Stomach (tissue), 9 donors: Measurements from ENCODE around the gene BTLA. TPM values are rescaled to one million over a fixed set of nuclear protein-coding genes. Genes with fewer than 3 reads are reported as not detected.
"Not testable (repeated sequence)": the region's sequence is repeated elsewhere in the genome, so short reads cannot be mapped to it uniquely, and the experiment has no call there.

Experiments used
- DNase-seq, 2 donors: peaks; one replicate each; pipeline versions ENCODE4 v3.0.0 to v3.0.0-alpha.2; 2013 to 2019
- H3K27ac ChIP-seq, 5 donors: fragments of 200-600 bp in 4 of 5; sonication (generic) in 4 of 5; one replicate each; pipeline ENCODE4 v1.5.1; 2013 to 2019; ENCODE audit warnings: mild to moderate bottlenecking in 1 of 5, moderate library complexity in 1 of 5
- H3K27me3 ChIP-seq, 3 donors: fragments of 200-600 bp; sonication (generic); one replicate each; pipeline ENCODE4 v1.5.1; 2017 to 2019; ENCODE audit warnings: mixed run types in 1 of 3
- H3K36me3 ChIP-seq, 4 donors: fragments of 200-600 bp; sonication (generic); 1 replicate in 3 of 4; 2 replicates in 1 of 4; pipeline ENCODE4 v1.5.1; 2016 to 2019
- H3K4me1 ChIP-seq, 4 donors: fragments of 200-600 bp; sonication (generic); one replicate each; pipeline ENCODE4 v1.5.1; 2016 to 2019
- H3K4me3 ChIP-seq, 4 donors: fragments of 200-600 bp; sonication (generic) in 3 of 4; one replicate each; pipeline ENCODE4 v1.5.1; 2016 to 2019; ENCODE audit warnings: mild to moderate bottlenecking in 1 of 4
- H3K9me3 ChIP-seq, 4 donors: fragments of 200-600 bp; sonication (generic); one replicate each; pipeline ENCODE4 v1.5.1; 2016 to 2019
- CTCF ChIP-seq, 7 experiments: fragments of 450-650 bp in 4 of 7; fragments of 200-600 bp in 3 of 7; sonication (generic) in 3 of 7; IDR thresholded peaks; one replicate each; pipeline ENCODE4 v1.5.1; 2016 to 2019; ENCODE audit warnings: antibody characterized with exemption in 7 of 7, control low read depth in 2 of 7, mild to moderate bottlenecking in 1 of 7
- EP300 ChIP-seq: sonication (generic); formaldehyde crosslinking; IDR thresholded peaks from one replicate; pipeline ENCODE4 v1.6.1; 2017; ENCODE audit warnings: antibody characterized with exemption
- POLR2A ChIP-seq, 4 donors: fragments of 450-650 bp; IDR thresholded peaks; one replicate each; pipeline ENCODE4 v1.6.1; 2016; ENCODE audit warnings: antibody characterized with exemption in 4 of 4, control low read depth in 2 of 4, mild to moderate bottlenecking in 1 of 4, moderate library complexity in 1 of 4
- POLR2AphosphoS5 ChIP-seq, 3 donors: sonication (generic); formaldehyde crosslinking; IDR thresholded peaks; one replicate each; pipeline ENCODE4 v1.6.1; 2016; ENCODE audit warnings: antibody characterized with exemption in 3 of 3
- WGBS, 5 donors: extraction: QIAGEN DNeasy Blood & Tissue Kit in 3 of 5; methylation state at CpG; one replicate each; pipeline versions ENCODE4 v1.1.5 to v1.1.7; 2013 to 2018; 5-methylcytosine and 5-hydroxymethylcytosine counted together
- intact Hi-C: fragments of 100-400 bp; cut with DNase I; formaldehyde crosslinking; loops from one replicate; pipeline ENCODE4 v1.15.1; 2023; ENCODE audit warnings: low total_unique reads
- polyA plus RNA-seq, 3 donors: library from polyadenylated mRNA; stranded (reverse); fragments of 200-250 nt; gene quantifications; one replicate each; pipeline ENCODE4 v1.2.3, GENCODE V29; 2013
- total RNA-seq, 5 donors: library from RNA; depleted of rRNA; stranded (reverse); fragments of >200 nt; gene quantifications; one replicate each; pipeline versions ENCODE4 v1.1.0 to v1.2.3, GENCODE V29; 2014 to 2016
- donor health status: healthy with polysubstance abuse.
- donor health status: Bipolar disorder and iron deficiency.
- donor health status: healthy.

Gene BTLA
- total and polyA plus RNA-seq, 8 donors: 1.1 to 2.4 TPM; not detected in 6

DNA sequence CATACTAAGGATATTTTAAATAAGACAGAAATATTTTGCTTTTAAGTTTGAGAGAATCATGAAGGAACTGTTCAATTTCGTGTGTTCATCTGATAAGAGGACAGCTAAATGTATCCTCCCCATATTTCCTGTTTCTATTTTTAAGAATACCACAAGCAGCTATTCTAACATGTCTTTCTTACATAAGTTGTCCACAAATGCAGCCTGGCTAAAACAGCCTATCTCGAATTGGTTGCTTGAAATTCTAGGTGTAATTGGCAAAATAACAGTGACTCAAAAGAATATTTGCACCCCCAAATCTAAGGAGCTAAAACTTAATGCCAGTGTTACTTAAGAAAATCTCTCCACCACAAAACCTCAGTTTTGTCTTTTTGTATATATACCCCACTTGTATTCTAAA is 35.0 kb downstream of the BTLA start:
- H3K9me3 ChIP-seq: no peaks in the 10 kb centered on the region
- no peaks in the 10 kb centered on the region for H3K36me3 ChIP-seq
- no peak overlapping the region for H3K4me3 ChIP-seq
- intact Hi-C loops: no loop called here
- TF ChIP-seq POLR2A (IDR thresholded peaks at IDR 0.05) (no peak), EP300 (no peak), CTCF (IDR thresholded peaks at IDR 0.05) (no peak), POLR2AphosphoS5 (IDR thresholded peaks at IDR 0.05) (no peak)
- no peak overlapping the region for H3K27ac ChIP-seq
- peak in 1 of 2 donors; percentile 16 for DNase-seq
- H3K4me1 ChIP-seq: peaks cover 0 to 9% (median 0%) of the 10 kb centered on the region in 4 donors
- WGBS, 5 donors: 30 to 44% (median 38%) methylated on average over 2 of the region's 2 CpGs
- H3K27me3 ChIP-seq: no peaks in the 10 kb centered on the region

DNA sequence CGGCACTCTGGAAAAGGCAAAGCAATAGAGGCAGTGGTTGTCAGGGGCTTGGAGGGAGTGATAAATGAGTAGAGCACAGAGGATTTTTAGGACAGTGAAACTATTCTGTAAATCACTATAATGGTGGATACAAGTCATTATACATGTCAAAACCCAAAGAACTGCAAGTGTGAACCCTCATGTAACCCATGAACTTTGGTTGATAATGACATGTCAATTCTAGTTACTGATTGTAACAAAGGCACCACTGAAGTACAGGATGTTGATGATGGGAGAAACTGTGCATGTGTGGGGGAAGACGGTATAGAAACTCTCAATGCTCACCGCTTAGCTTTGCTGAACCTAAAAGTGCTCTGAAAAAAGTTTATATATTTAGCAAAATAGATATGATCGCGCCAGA is 36.0 kb downstream of the BTLA start:
- Histone ChIP-seq H3K27me3 (no peaks in the 10 kb centered on the region), H3K36me3 (no peaks in the 10 kb centered on the region), H3K4me1 (peaks cover 0 to 9% (median 0%) of the 10 kb centered on the region in 4 donors), H3K4me3 (no peak overlapping the region), H3K9me3 (no peaks in the 10 kb centered on the region), H3K27ac (no peak overlapping the region)
- DNase-seq: peak in 1 of 2 donors; percentile 7
- intact Hi-C loops: no loop called here
- no peak for TF ChIP-seq POLR2AphosphoS5 (IDR thresholded peaks at IDR 0.05)
- TF ChIP-seq CTCF (IDR thresholded peaks at IDR 0.05): no peak
- TF ChIP-seq EP300: no peak
- no peak for TF ChIP-seq POLR2A (IDR thresholded peaks at IDR 0.05)
- 79 to 88% (median 84%) methylated on average over 5 of the region's 5 CpGs for WGBS, 5 donors

GRCh38 chr3:112461787-112462186 is 37.5 kb downstream of the BTLA start:
- H3K36me3 ChIP-seq, H3K27me3 ChIP-seq, H3K4me3 ChIP-seq, H3K4me1 ChIP-seq, H3K9me3 ChIP-seq, H3K27ac ChIP-seq, intact Hi-C loops, DNase-seq: not testable (repeated sequence)
- 91 to 96% (median 95%) methylated on average over 2 of the region's 2 CpGs for WGBS, 5 donors

DNA sequence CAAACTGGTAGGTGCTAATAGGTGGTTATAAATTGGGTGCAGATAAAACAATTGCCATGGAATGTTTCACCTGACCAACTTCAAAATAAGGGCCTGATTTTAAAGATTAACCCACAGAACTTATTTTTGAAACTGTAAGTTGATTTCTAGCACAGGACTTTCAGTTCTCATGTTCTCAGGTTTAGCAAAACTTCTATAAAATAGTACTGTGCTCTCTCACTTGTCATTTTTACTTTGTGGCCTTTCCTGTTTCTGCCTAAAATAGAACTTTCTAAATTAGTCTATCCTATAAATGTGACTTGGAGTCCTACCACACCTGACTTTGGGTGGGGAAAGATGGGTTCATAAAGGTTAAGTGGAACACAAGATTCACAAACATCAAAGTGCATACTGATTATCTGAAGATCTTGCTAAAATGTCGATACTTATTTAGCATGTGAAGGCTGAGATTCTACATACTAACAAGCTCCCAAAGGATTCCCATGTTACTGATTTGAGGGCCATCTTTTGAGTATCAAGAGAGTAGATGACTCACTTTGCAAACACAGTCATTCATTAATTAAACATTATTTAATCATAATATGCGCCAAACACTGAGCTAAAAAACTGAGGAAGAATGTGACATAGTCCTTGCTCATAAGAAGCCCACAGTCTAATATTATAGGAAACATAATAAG is 38.6 kb downstream of the BTLA start:
- Histone ChIP-seq H3K4me1 (peaks cover 0 to 9% (median 0%) of the 10 kb centered on the region in 4 donors), H3K4me3 (no peak overlapping the region), H3K27me3 (no peaks in the 10 kb centered on the region), H3K36me3 (no peaks in the 10 kb centered on the region), H3K9me3 (no peaks in the 10 kb centered on the region), H3K27ac (no peak overlapping the region)
- TF ChIP-seq POLR2AphosphoS5 (IDR thresholded peaks at IDR 0.05) (no peak), CTCF (IDR thresholded peaks at IDR 0.05) (no peak), POLR2A (IDR thresholded peaks at IDR 0.05) (no peak), EP300 (no peak)
- intact Hi-C loops: no loop called here
- 21 to 61% (median 33%) methylated on average over 2 of the region's 2 CpGs for WGBS, 5 donors
- no peak for DNase-seq

DNA sequence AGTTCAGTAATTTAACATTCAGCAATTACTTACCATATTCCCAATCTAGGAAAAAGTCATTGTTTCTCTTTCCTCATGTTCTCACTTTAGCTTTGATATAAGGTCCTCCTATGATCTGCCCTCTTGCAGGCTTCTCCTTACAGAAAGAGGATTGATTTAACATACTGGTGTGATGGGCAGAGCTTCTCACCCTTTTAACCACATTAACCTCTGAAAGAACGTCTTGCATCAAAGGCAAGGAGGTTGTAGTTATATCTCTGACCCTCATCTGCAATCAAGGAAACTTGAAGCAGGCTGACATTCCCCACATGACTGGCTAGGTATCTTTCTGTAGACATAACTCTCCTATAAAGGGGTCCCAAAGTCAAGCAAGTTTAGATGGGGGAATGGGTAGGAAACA is 39.5 kb downstream of the BTLA start:
- H3K36me3 ChIP-seq: no peaks in the 10 kb centered on the region
- intact Hi-C loops: no loop called here
- WGBS, 5 donors: 25 to 39% (median 28%) methylated on average over 1 of the region's 1 CpG
- H3K9me3 ChIP-seq: no peaks in the 10 kb centered on the region
- peaks cover 0 to 9% (median 0%) of the 10 kb centered on the region in 4 donors for H3K4me1 ChIP-seq
- H3K4me3 ChIP-seq: no peak overlapping the region
- H3K27ac ChIP-seq: no peak overlapping the region
- no peak for TF ChIP-seq EP300
- DNase-seq: no peak
- H3K27me3 ChIP-seq: no peaks in the 10 kb centered on the region
